ENCODE measurements around the gene DNM3. TPM values are rescaled to one million over a fixed set of nuclear protein-coding genes. Genes with fewer than 3 reads are reported as not detected.

The DNM3 gene
- total RNA-seq, 1 experiment from 2014 or later: 2.7 TPM

DNA sequence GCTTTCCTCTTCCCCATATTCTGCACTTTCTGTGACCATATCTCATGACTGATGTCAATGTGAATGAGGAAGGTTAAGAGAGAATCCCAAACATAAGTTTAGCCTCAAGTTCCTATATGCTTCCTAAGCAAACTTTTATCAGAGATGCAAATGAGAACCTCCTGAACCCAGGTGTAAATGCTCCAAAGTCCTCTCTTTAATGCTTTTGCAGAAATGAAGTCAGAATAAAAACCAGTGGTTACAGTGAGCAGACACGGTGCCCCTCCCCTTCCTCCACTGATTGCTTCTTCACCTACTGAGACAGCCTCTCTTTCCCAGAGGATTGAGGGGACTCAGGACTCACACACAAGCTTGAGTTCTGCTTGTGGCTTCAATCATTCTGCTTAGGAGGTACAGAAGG lies 614.2 kb downstream of the DNM3 start:
- Histone ChIP-seq H2BK15ac (ENCODE audit: low read depth, low read length) (no peak overlapping the region), H4K8ac (replicated peaks; ENCODE audit: insufficient read length, low read depth, low read length) (no peak overlapping the region), H3T11ph (ENCODE audit: low read length) (no peak overlapping the region), H2BK5ac (ENCODE audit: insufficient read length, low read length) (no peak overlapping the region), H3K23me2 (ENCODE audit: insufficient read length, low read depth, low read length, poor library complexity, severe bottlenecking) (no peaks in the 10 kb centered on the region), H3K4me2 (ENCODE audit: insufficient read depth, insufficient read length, low read length) (no peak overlapping the region), H3K4me1 (ENCODE audit: insufficient read depth, low read length) (no peaks in the 10 kb centered on the region), H3K79me2 (ENCODE audit: insufficient read depth, low read length) (no peaks in the 10 kb centered on the region), H3K27me3 (ENCODE audit: insufficient read depth, low read length) (no peaks in the 10 kb centered on the region), H2BK20ac (ENCODE audit: low read depth, low read length, poor library complexity, severe bottlenecking) (no peak overlapping the region), H3K27ac (ENCODE audit: insufficient read length, low read depth, low read length) (no peak overlapping the region), H3K23ac (ENCODE audit: insufficient read length, low read depth, low read length) (no peak overlapping the region), H2BK12ac (ENCODE audit: insufficient read length, low read depth, low read length) (no peak overlapping the region), H3K14ac (ENCODE audit: insufficient read depth, low read length) (no peak overlapping the region), H4K5ac (ENCODE audit: insufficient read length, low read depth, low read length) (no peak overlapping the region), H3K18ac (ENCODE audit: insufficient read length, low read depth, low read length) (no peak overlapping the region), H3K4ac (ENCODE audit: low read depth, low read length) (no peak overlapping the region), H4K20me1 (ENCODE audit: control insufficient read depth, insufficient read depth, insufficient read length) (no peaks in the 10 kb centered on the region), H3K9ac (ENCODE audit: extremely low read depth, insufficient read length, low read length) (no peak overlapping the region), H3K79me1 (ENCODE audit: insufficient read depth, low read depth, low read length, poor library complexity, severe bottlenecking) (no peaks in the 10 kb centered on the region), H2AFZ (ENCODE audit: low read length) (no peak overlapping the region), H2BK120ac (ENCODE audit: low read depth, low read length, poor library complexity, severe bottlenecking) (no peak overlapping the region), H3K56ac (ENCODE audit: insufficient read length, low read depth, low read length) (no peak overlapping the region), H4K91ac (ENCODE audit: insufficient read length, low read depth, low read length) (no peak overlapping the region), H2AK5ac (ENCODE audit: insufficient read length, low read length) (no peak overlapping the region), H3K9me3 (ENCODE audit: control insufficient read depth, low read depth, low read length) (no peaks in the 10 kb centered on the region)
- Mint-ChIP-seq H3K27me3 (ENCODE audit: low read depth) (no peaks in the 10 kb centered on the region), H3K27ac (no peak overlapping the region), H3K4me3 (no peak overlapping the region), H3K9me3 (no peaks in the 10 kb centered on the region), H3K4me1 (peaks cover under 1% of the 10 kb centered on the region in 2 experiments; a peak in 1 of 4 replicates), H3K36me3 (ENCODE audit: insufficient read depth in 1 of 3, low read depth in 3 of 3) (no peaks in the 10 kb centered on the region)
- TF ChIP-seq CTCF (conservative IDR thresholded peaks at IDR 0.05): no peak
- DNase-seq: no peak
- WGBS (ENCODE audit: extremely low coverage, insufficient read length, low lambda C conversion rate): no CpG with 5 or more reads among the region's 1 CpG
